Panc1 (cell line): ENCODE results near the gene MYOG. TPM values are rescaled to one million over a fixed set of nuclear protein-coding genes. Genes with fewer than 3 reads are reported as not detected.

Experiments
- ATAC-seq: fragments of 200-7000 bp; cut with Tn5 transposase; 2 replicates; pipeline ENCODE4 v1.9.1; 2020; ENCODE audit warnings: mild to moderate bottlenecking, moderate library complexity
- BruUV-seq: library from RNA; stranded (reverse); fragments of 400-500 nt; replicated peaks from 2 replicates; lab custom pipeline; 2021; lab: Mats Ljungman, UMichigan
- CTCF ChIA-PET: fragments of 300-600 bp; sonication (Branson Sonifier 250); formaldehyde crosslinking; loops from one replicate; lab custom pipeline; 2022; ENCODE audit warnings: antibody characterized with exemption; lab: Charles Lee
- POLR2A ChIA-PET: fragments of 300-600 bp; sonication (Branson Sonifier 250); formaldehyde crosslinking; loops from one replicate; lab custom pipeline; 2022; ENCODE audit warnings: antibody characterized with exemption; lab: Charles Lee
- DNase-seq: peaks from one replicate; pipeline ENCODE4 v3.0.0-alpha.2; 2010; ENCODE audit warnings: low read depth, low spot score
- H3K27ac ChIP-seq: 2 replicates; pipeline ENCODE4 v1.5.1; 2011; ENCODE audit warnings: mild to moderate bottlenecking, low read length, inconsistent platforms
- H3K27me3 ChIP-seq: fragments of 200-500 bp; sonication (Bioruptor generic); 2 replicates; pipeline ENCODE4 v1.6.0; 2014; ENCODE audit warnings: low read length, inconsistent platforms; ENCODE audit not compliant: control insufficient read depth, insufficient read depth
- H3K36me3 ChIP-seq: fragments of 200-500 bp; sonication (Bioruptor generic); 2 replicates; pipeline ENCODE4 v1.5.1; 2014; ENCODE audit warnings: inconsistent platforms, mild to moderate bottlenecking, low read length, moderate library complexity; ENCODE audit not compliant: control insufficient read depth, insufficient read depth
- H3K4me1 ChIP-seq: 2 replicates; pipeline ENCODE4 v1.5.1; 2011; ENCODE audit warnings: inconsistent platforms, mild to moderate bottlenecking, low read length, moderate library complexity; ENCODE audit not compliant: control insufficient read depth, insufficient read depth
- H3K4me3 ChIP-seq, 2 experiments: 2 replicates each; pipeline ENCODE4 v1.5.1; 2011 to 2012; ENCODE audit warnings: low read depth in 2 of 2, low read length in 2 of 2, mild to moderate bottlenecking in 2 of 2, inconsistent platforms in 1 of 2, moderate library complexity in 1 of 2
- H3K9me3 ChIP-seq: fragments of 200-500 bp; sonication (Bioruptor generic); 2 replicates; pipeline ENCODE4 v1.5.1; 2014; ENCODE audit warnings: low read depth, mild to moderate bottlenecking, inconsistent platforms, low read length, moderate library complexity; ENCODE audit not compliant: control insufficient read depth, insufficient read depth
- POLR2AphosphoS5 ChIP-seq: IDR thresholded peaks from 2 replicates; pipeline ENCODE4 v1.6.1; 2012; ENCODE audit warnings: mild to moderate bottlenecking, low read depth, low read length, moderate library complexity
- SIN3A ChIP-seq: IDR thresholded peaks from 2 replicates; pipeline ENCODE4 v1.6.1; 2012; ENCODE audit warnings: low read depth, mild to moderate bottlenecking, low read length, moderate library complexity, borderline replicate concordance; ENCODE audit not compliant: insufficient read depth
- TCF7L2 ChIP-seq: IDR thresholded peaks from 2 replicates; pipeline ENCODE4 v1.6.1; 2011; ENCODE audit warnings: mild to moderate bottlenecking, low read depth, low read length, inconsistent platforms
- in situ Hi-C: cut with HindIII; loops from 2 replicates; pipeline ENCODE4 v1.10.0; 2016; ENCODE audit warnings: low sequenced_read_pairs, low pct_unique_long_range_greater_than_20kb
- intact Hi-C: fragments of 100-400 bp; cut with micrococcal nuclease; formaldehyde crosslinking; loops from one replicate; pipeline ENCODE4 v1.10.0; 2022; ENCODE audit not compliant: unreplicated experiment
- total RNA-seq: library from RNA; stranded (reverse); gene quantifications from one replicate; pipeline ENCODE4 v1.2.1, GENCODE V29; 2021; ENCODE audit not compliant: unreplicated experiment
- TF ChIP-seq, protein P1 (sequence below): fragments of 450-650 bp; IDR thresholded peaks from 2 replicates; pipeline ENCODE4 v1.5.1; 2017; ENCODE audit warnings: mild to moderate bottlenecking
- TF ChIP-seq, protein P2 (sequence below), 2 experiments: IDR thresholded peaks; 2 replicates each; pipeline ENCODE4 v1.6.1; 2011 to 2012; ENCODE audit warnings: low read depth in 2 of 2, control low read depth in 1 of 2, low read length in 1 of 2, mild to moderate bottlenecking in 1 of 2, moderate library complexity in 1 of 2; ENCODE audit not compliant: insufficient read depth in 1 of 2

Gene MYOG
- total RNA-seq, 1 experiment from 2014 or later = not detected

DNA sequence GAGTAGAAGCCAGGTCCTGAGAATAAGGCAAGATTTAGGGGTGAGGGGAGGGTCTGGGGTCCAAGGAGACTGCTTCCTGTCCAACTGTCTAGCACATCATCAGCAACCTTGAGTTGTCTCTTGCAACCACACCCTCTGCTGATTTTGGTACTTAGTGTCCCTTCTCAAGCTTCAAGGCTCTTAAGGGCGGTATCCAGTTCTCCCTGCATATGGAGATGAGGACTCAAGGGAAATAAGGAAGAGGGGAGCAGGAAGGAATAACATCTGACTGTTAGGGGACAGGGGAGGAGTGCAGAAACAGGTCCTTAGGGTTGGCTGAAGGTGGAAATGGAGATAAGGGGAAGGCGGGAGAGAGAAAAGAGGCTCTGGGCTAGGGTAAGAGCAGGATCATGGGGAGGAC is 12.3 kb downstream of the MYOG start:
- ChIA-PET POLR2A (no interaction called here), CTCF (interaction anchor here (0.6 kb wide), 1 partner anchor 265 kb away, joined by 7 read pairs; no protein-coding TSS in a partner anchor)
- ATAC-seq = no peak
- no TSS peak for BruUV-seq
- in situ Hi-C loops (no loop called here), intact Hi-C loops (no loop called here)
- Histone ChIP-seq H3K36me3 (no peaks in the 10 kb centered on the region), H3K27ac (no peak overlapping the region), H3K27me3 (no peaks in the 10 kb centered on the region), H3K4me3 (no peak overlapping the region), H3K4me1 (no peaks in the 10 kb centered on the region), H3K9me3 (no peaks in the 10 kb centered on the region)
- DNase-seq = no peak
- TF ChIP-seq POLR2AphosphoS5 = no peak
- no peak for TF ChIP-seq SIN3A
- TF ChIP-seq, protein P1, sequence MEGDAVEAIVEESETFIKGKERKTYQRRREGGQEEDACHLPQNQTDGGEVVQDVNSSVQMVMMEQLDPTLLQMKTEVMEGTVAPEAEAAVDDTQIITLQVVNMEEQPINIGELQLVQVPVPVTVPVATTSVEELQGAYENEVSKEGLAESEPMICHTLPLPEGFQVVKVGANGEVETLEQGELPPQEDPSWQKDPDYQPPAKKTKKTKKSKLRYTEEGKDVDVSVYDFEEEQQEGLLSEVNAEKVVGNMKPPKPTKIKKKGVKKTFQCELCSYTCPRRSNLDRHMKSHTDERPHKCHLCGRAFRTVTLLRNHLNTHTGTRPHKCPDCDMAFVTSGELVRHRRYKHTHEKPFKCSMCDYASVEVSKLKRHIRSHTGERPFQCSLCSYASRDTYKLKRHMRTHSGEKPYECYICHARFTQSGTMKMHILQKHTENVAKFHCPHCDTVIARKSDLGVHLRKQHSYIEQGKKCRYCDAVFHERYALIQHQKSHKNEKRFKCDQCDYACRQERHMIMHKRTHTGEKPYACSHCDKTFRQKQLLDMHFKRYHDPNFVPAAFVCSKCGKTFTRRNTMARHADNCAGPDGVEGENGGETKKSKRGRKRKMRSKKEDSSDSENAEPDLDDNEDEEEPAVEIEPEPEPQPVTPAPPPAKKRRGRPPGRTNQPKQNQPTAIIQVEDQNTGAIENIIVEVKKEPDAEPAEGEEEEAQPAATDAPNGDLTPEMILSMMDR = no peak
- TF ChIP-seq, protein P2, sequence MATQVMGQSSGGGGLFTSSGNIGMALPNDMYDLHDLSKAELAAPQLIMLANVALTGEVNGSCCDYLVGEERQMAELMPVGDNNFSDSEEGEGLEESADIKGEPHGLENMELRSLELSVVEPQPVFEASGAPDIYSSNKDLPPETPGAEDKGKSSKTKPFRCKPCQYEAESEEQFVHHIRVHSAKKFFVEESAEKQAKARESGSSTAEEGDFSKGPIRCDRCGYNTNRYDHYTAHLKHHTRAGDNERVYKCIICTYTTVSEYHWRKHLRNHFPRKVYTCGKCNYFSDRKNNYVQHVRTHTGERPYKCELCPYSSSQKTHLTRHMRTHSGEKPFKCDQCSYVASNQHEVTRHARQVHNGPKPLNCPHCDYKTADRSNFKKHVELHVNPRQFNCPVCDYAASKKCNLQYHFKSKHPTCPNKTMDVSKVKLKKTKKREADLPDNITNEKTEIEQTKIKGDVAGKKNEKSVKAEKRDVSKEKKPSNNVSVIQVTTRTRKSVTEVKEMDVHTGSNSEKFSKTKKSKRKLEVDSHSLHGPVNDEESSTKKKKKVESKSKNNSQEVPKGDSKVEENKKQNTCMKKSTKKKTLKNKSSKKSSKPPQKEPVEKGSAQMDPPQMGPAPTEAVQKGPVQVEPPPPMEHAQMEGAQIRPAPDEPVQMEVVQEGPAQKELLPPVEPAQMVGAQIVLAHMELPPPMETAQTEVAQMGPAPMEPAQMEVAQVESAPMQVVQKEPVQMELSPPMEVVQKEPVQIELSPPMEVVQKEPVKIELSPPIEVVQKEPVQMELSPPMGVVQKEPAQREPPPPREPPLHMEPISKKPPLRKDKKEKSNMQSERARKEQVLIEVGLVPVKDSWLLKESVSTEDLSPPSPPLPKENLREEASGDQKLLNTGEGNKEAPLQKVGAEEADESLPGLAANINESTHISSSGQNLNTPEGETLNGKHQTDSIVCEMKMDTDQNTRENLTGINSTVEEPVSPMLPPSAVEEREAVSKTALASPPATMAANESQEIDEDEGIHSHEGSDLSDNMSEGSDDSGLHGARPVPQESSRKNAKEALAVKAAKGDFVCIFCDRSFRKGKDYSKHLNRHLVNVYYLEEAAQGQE (IDR thresholded peaks at IDR 0.05; ENCODE audit: insufficient read depth in 1 of 2, low read depth in 2 of 2, low read length in 1 of 2) = no peak
- no peak for TF ChIP-seq TCF7L2

DNA sequence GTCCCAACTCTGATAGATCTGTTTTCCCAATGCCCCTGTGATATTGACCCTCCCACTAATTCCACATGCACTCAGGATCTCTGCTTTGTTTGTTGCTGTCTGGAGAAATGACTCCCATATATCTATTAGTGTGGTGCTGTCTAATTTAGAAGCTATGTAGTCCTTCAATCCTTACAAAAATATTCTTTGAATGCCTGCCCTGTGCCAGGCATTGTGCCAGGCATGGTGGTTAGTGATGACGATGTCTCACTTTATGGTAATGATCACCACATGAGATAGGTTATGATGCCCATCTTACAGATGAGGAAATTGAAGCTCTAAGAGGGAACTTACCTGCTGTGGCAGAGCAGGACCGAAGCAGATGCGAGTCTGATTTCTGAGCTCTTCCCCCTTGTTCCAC is 12.9 kb downstream of the MYOG start:
- no peak overlapping the region for H3K27ac ChIP-seq
- intact Hi-C loops = no loop called here
- no peaks in the 10 kb centered on the region for H3K4me1 ChIP-seq
- H3K36me3 ChIP-seq = no peaks in the 10 kb centered on the region
- H3K9me3 ChIP-seq = no peaks in the 10 kb centered on the region
- DNase-seq (no peak), ATAC-seq (no peak)
- POLR2A ChIA-PET = no interaction called here
- TF ChIP-seq POLR2AphosphoS5 = no peak
- TF ChIP-seq, protein P1 = no peak
- TF ChIP-seq TCF7L2 = no peak
- in situ Hi-C loops = no loop called here
- BruUV-seq = no TSS peak
- CTCF ChIA-PET = interaction anchor here (0.6 kb wide), 1 partner anchor 265 kb away, joined by 7 read pairs; no protein-coding TSS in a partner anchor
- no peaks in the 10 kb centered on the region for H3K27me3 ChIP-seq
- H3K4me3 ChIP-seq = no peak overlapping the region
